DND-41 (cell line): ENCODE measurements around the gene TPP1.

Source experiments
- ATAC-seq: fragments of 200-7000 bp; cut with Tn5 transposase; 3 replicates; pipeline ENCODE4 v1.9.1; 2021; ENCODE audit warnings: low read depth; ENCODE audit not compliant: insufficient read depth
- DNase-seq: peaks from one replicate; pipeline ENCODE4 v3.0.0-alpha.2; 2020
- H2AFZ ChIP-seq: 2 replicates; pipeline ENCODE4 v1.6.0; 2012; ENCODE audit warnings: low read depth, low read length
- H3K27ac ChIP-seq: 2 replicates; pipeline ENCODE4 v1.5.1; 2012; ENCODE audit warnings: low read length, inconsistent platforms
- H3K27me3 ChIP-seq: fragments of 200-600 bp; sonication (generic); 2 replicates; pipeline ENCODE4 v1.6.0; 2012; ENCODE audit warnings: low read length, mild to moderate bottlenecking, inconsistent platforms; ENCODE audit not compliant: insufficient read depth, poor library complexity
- H3K36me3 ChIP-seq: 2 replicates; pipeline ENCODE4 v1.5.1; 2012; ENCODE audit warnings: low read length, inconsistent platforms; ENCODE audit not compliant: insufficient read depth
- H3K4me1 ChIP-seq: 2 replicates; pipeline ENCODE4 v1.5.1; 2012; ENCODE audit warnings: mild to moderate bottlenecking, low read length; ENCODE audit not compliant: insufficient read depth
- H3K4me2 ChIP-seq: 2 replicates; pipeline ENCODE4 v1.6.0; 2012; ENCODE audit warnings: mild to moderate bottlenecking, moderate library complexity, low read length, inconsistent platforms; ENCODE audit not compliant: insufficient read depth
- H3K4me3 ChIP-seq, 2 experiments: fragments of 200-600 bp in 1 of 2; shearing (Covaris generic) in 1 of 2; 2 replicates each; pipeline ENCODE4 v1.5.1; 2012 to 2016; ENCODE audit warnings: inconsistent platforms in 2 of 2, low read length in 2 of 2, mild to moderate bottlenecking in 2 of 2, low read depth in 1 of 2, moderate library complexity in 1 of 2
- H3K79me2 ChIP-seq: 2 replicates; pipeline ENCODE4 v1.6.0; 2012; ENCODE audit warnings: low read length, inconsistent platforms; ENCODE audit not compliant: insufficient read depth
- H3K9ac ChIP-seq: 2 replicates; pipeline ENCODE4 v1.6.0; 2012; ENCODE audit warnings: low read depth, mild to moderate bottlenecking, inconsistent platforms, low read length, moderate library complexity
- H3K9me3 ChIP-seq: 2 replicates; pipeline ENCODE4 v1.5.1; 2012; ENCODE audit warnings: low read length, moderate library complexity, mild to moderate bottlenecking, inconsistent platforms; ENCODE audit not compliant: insufficient read depth, severe bottlenecking
- H4K20me1 ChIP-seq: 2 replicates; pipeline ENCODE4 v1.6.0; 2012; ENCODE audit warnings: low read length; ENCODE audit not compliant: insufficient read depth
- CTCF ChIP-seq: IDR thresholded peaks from 2 replicates; pipeline ENCODE4 v1.5.1; 2012; ENCODE audit warnings: borderline replicate concordance, low read length, moderate library complexity, mild to moderate bottlenecking; ENCODE audit not compliant: poor library complexity, severe bottlenecking; ENCODE audit errors: extremely low read depth
- EZH2 ChIP-seq: IDR thresholded peaks from 3 replicates; pipeline ENCODE4 v1.6.1; 2012; ENCODE audit warnings: borderline replicate concordance, low read depth, mild to moderate bottlenecking, moderate library complexity, low read length, inconsistent platforms; ENCODE audit not compliant: severe bottlenecking

TPP1 gene

GRCh38 chr11:6568191-6568918, 50.9 kb downstream of the TPP1 start:
- H3K36me3 ChIP-seq: no peaks in the 10 kb centered on the region; the same call in 1 of the 2 replicates
- H2AFZ ChIP-seq: no peak overlapping the region
- no peak overlapping the region for H3K9ac ChIP-seq
- H3K9me3 ChIP-seq: no peaks in the 10 kb centered on the region
- H3K79me2 ChIP-seq: no peaks in the 10 kb centered on the region
- H3K4me1 ChIP-seq: no peaks in the 10 kb centered on the region
- no peaks in the 10 kb centered on the region for H4K20me1 ChIP-seq
- no peak overlapping the region for H3K4me3 ChIP-seq
- ATAC-seq: peak; percentile 24; the same call in 1 of the 3 replicates
- H3K27ac ChIP-seq: no peak overlapping the region
- no peaks in the 10 kb centered on the region for H3K27me3 ChIP-seq
- H3K4me2 ChIP-seq: no peak overlapping the region
- TF ChIP-seq EZH2 (no peak), CTCF (peak; percentile 26)
- peak; percentile 20 for DNase-seq

- no peaks in the 10 kb centered on the region; the same call in 1 of the 2 replicates for H3K36me3 ChIP-seq
- no peak for DNase-seq
- no peak overlapping the region for H2AFZ ChIP-seq
- H3K9ac ChIP-seq: no peak overlapping the region
- no peak for TF ChIP-seq EZH2
- no peak for TF ChIP-seq CTCF
- no peak overlapping the region for H3K4me3 ChIP-seq
- no peak overlapping the region for H3K4me2 ChIP-seq
- no peak for ATAC-seq
- H3K27me3 ChIP-seq: no peaks in the 10 kb centered on the region
- no peaks in the 10 kb centered on the region for H3K4me1 ChIP-seq
- H4K20me1 ChIP-seq: no peaks in the 10 kb centered on the region
- no peaks in the 10 kb centered on the region for H3K9me3 ChIP-seq
- H3K27ac ChIP-seq: no peak overlapping the region
- H3K79me2 ChIP-seq: no peaks in the 10 kb centered on the region
These were observed 51.9 kb downstream of the TPP1 start for GRCh38 chr11:6567371-6567745.

- no peaks in the 10 kb centered on the region for H4K20me1 ChIP-seq
- no peak overlapping the region for H3K4me3 ChIP-seq
- no peak overlapping the region for H3K4me2 ChIP-seq
- H3K27me3 ChIP-seq: no peaks in the 10 kb centered on the region
- no peaks in the 10 kb centered on the region; the same call in 1 of the 2 replicates for H3K36me3 ChIP-seq
- no peak overlapping the region for H3K27ac ChIP-seq
- ATAC-seq: no peak
- H3K4me1 ChIP-seq: no peaks in the 10 kb centered on the region
- no peak for DNase-seq
- H3K9ac ChIP-seq: no peak overlapping the region
- H2AFZ ChIP-seq: no peak overlapping the region
- no peaks in the 10 kb centered on the region for H3K9me3 ChIP-seq
- TF ChIP-seq EZH2 (no peak), CTCF (no peak)
- H3K79me2 ChIP-seq: no peaks in the 10 kb centered on the region
These were observed 52.4 kb downstream of the TPP1 start for GRCh38 chr11:6566704-6567370.
